HFFc6 (cell line): ENCODE data around the gene VILL. TPM values are rescaled to one million over a fixed set of nuclear protein-coding genes. Genes with fewer than 3 reads are reported as not detected.

Source experiments
- DNase-seq: peaks from one replicate; pipeline ENCODE4 v3.0.0-alpha.2; 2018
- H3K27ac Mint-ChIP-seq: 2 replicates; pipeline ENCODE4 v1.8.0; 2020; ENCODE audit warnings: mild to moderate bottlenecking, mixed read lengths
- H3K27me3 Mint-ChIP-seq: 2 replicates; pipeline ENCODE4 v1.8.0; 2021; ENCODE audit warnings: mild to moderate bottlenecking, moderate library complexity, mixed read lengths; ENCODE audit not compliant: insufficient read depth
- H3K36me3 Mint-ChIP-seq: 2 replicates; pipeline ENCODE4 v1.8.0; 2021; ENCODE audit warnings: low read depth, mixed read lengths
- H3K4me1 Mint-ChIP-seq: 2 replicates; pipeline ENCODE4 v1.8.0; 2020; ENCODE audit warnings: low read depth, mixed read lengths
- H3K4me3 Mint-ChIP-seq: 2 replicates; pipeline ENCODE4 v1.8.0; 2020; ENCODE audit warnings: mild to moderate bottlenecking, moderate library complexity, mixed read lengths
- H3K9me3 Mint-ChIP-seq: 2 replicates; pipeline ENCODE4 v1.8.0; 2020; ENCODE audit warnings: mild to moderate bottlenecking, mixed read lengths
- CTCF ChIP-seq: fragments of 200-600 bp; sonication (generic); IDR thresholded peaks from 2 replicates; pipeline ENCODE4 v1.5.0; 2021; ENCODE audit warnings: antibody characterized with exemption, mild to moderate bottlenecking
- total RNA-seq, 6 experiments: library from RNA; stranded (reverse); fragmentation: NEBNext Ultra II Directional; extraction: Animal tissue kit (Norgen Biotek cat#: 25700); gene quantifications; 2 replicates in 1 of 6; 3 replicates in 5 of 6; pipeline ENCODE4 v1.2.3, GENCODE V29; 2021

VILL gene
- total RNA-seq, 6 experiments from 2014 or later, result 3.5 to 4.6 (median 3.7) TPM

- no peak overlapping the region for H3K4me3 Mint-ChIP-seq
- no peak overlapping the region for H3K27ac Mint-ChIP-seq
- H3K4me1 Mint-ChIP-seq, result peaks cover 33% of the 10 kb centered on the region
- DNase-seq, result no peak
- no peaks in the 10 kb centered on the region for H3K9me3 Mint-ChIP-seq
- peaks cover 16% of the 10 kb centered on the region for H3K36me3 Mint-ChIP-seq
- TF ChIP-seq CTCF, result no peak
- H3K27me3 Mint-ChIP-seq, result no peaks in the 10 kb centered on the region; the same call in 1 of the 2 replicates
Measured at GRCh38 chr3:37999836-38000235, 9.2 kb downstream of the VILL start.

- Mint-ChIP-seq H3K27ac (no peak overlapping the region), H3K4me3 (no peak overlapping the region), H3K4me1 (peaks cover 28% of the 10 kb centered on the region), H3K9me3 (no peaks in the 10 kb centered on the region), H3K36me3 (peaks cover 16% of the 10 kb centered on the region), H3K27me3 (no peaks in the 10 kb centered on the region; the same call in 1 of the 2 replicates)
- no peak for TF ChIP-seq CTCF
- DNase-seq, result no peak
Measured at GRCh38 chr3:38000242-38000916, 9.8 kb downstream of the VILL start.

GRCh38 chr3:38000965-38001455 lies 10.4 kb downstream of the VILL start:
- peaks cover 23% of the 10 kb centered on the region for H3K4me1 Mint-ChIP-seq
- no peak overlapping the region for H3K4me3 Mint-ChIP-seq
- DNase-seq, result no peak
- H3K9me3 Mint-ChIP-seq, result no peaks in the 10 kb centered on the region
- TF ChIP-seq CTCF, result no peak
- H3K27ac Mint-ChIP-seq, result no peak overlapping the region
- H3K36me3 Mint-ChIP-seq, result peaks cover 16% of the 10 kb centered on the region
- no peaks in the 10 kb centered on the region; the same call in 1 of the 2 replicates for H3K27me3 Mint-ChIP-seq

- Mint-ChIP-seq H3K9me3 (no peaks in the 10 kb centered on the region), H3K4me1 (peaks cover 20% of the 10 kb centered on the region), H3K27me3 (no peaks in the 10 kb centered on the region; the same call in 1 of the 2 replicates), H3K36me3 (peaks cover 12% of the 10 kb centered on the region), H3K4me3 (no peak overlapping the region), H3K27ac (no peak overlapping the region)
- no peak for DNase-seq
- peak; percentile 51 for TF ChIP-seq CTCF
Measured at GRCh38 chr3:38001456-38002081, 11.0 kb downstream of the VILL start.

- TF ChIP-seq CTCF, result no peak
- Mint-ChIP-seq H3K27ac (no peak overlapping the region), H3K36me3 (peaks cover 6% of the 10 kb centered on the region; the same call in 1 of the 2 replicates), H3K9me3 (no peaks in the 10 kb centered on the region), H3K4me1 (peaks cover 14% of the 10 kb centered on the region; the same call in 1 of the 2 replicates), H3K4me3 (no peak overlapping the region), H3K27me3 (no peaks in the 10 kb centered on the region; the same call in 1 of the 2 replicates)
- DNase-seq, result no peak
Measured at GRCh38 chr3:38002291-38002876, 11.8 kb downstream of the VILL start.
